ENCODE results near the gene BCAS3.
"Not testable (repeated sequence)": the region's sequence is repeated elsewhere in the genome, so short reads cannot be mapped to it uniquely, and the experiment has no call there.

Gene BCAS3

GRCh38 chr17:61225178-61225882, 547.7 kb downstream of the BCAS3 start:
- DNase-seq (ENCODE audit: low spot score), result no peak

GRCh38 chr17:61227866-61228265, 550.2 kb downstream of the BCAS3 start:
- no peak for DNase-seq (ENCODE audit: low spot score)

GRCh38 chr17:61230461-61230860, 552.8 kb downstream of the BCAS3 start:
- no peak for DNase-seq (ENCODE audit: low spot score)

- no peak for DNase-seq (ENCODE audit: low spot score)
Measured at GRCh38 chr17:61230972-61231820, 553.5 kb downstream of the BCAS3 start.

GRCh38 chr17:61232871-61233270, 555.2 kb downstream of the BCAS3 start:
- DNase-seq (ENCODE audit: low spot score), result no peak

- DNase-seq (ENCODE audit: low spot score), result no peak
Measured at GRCh38 chr17:61233991-61234750, 556.5 kb downstream of the BCAS3 start.

GRCh38 chr17:61235001-61235826, 557.6 kb downstream of the BCAS3 start:
- no peak for DNase-seq (ENCODE audit: low spot score)

GRCh38 chr17:61235827-61236197, 558.2 kb downstream of the BCAS3 start:
- DNase-seq (ENCODE audit: low spot score), result peak; percentile 94

GRCh38 chr17:61237275-61237674, 559.6 kb downstream of the BCAS3 start:
- no peak for DNase-seq (ENCODE audit: low spot score)

GRCh38 chr17:61238455-61238933, 560.8 kb downstream of the BCAS3 start:
- DNase-seq (ENCODE audit: low spot score), result no peak

GRCh38 chr17:61239327-61239726, 561.7 kb downstream of the BCAS3 start:
- DNase-seq (ENCODE audit: low spot score), result no peak

GRCh38 chr17:61239953-61240352, 562.3 kb downstream of the BCAS3 start:
- DNase-seq (ENCODE audit: low spot score), result no peak

- no peak for DNase-seq (ENCODE audit: low spot score)
Measured at GRCh38 chr17:61240851-61241468, 563.3 kb downstream of the BCAS3 start.

GRCh38 chr17:61244988-61245387, 567.3 kb downstream of the BCAS3 start:
- not testable (repeated sequence) for DNase-seq (ENCODE audit: low spot score)

GRCh38 chr17:61245706-61246135, 568.1 kb downstream of the BCAS3 start:
- DNase-seq (ENCODE audit: low spot score), result no peak

GRCh38 chr17:61247439-61247838, 569.8 kb downstream of the BCAS3 start:
- DNase-seq (ENCODE audit: low spot score), result peak; percentile 82

GRCh38 chr17:61248399-61248798, 570.7 kb downstream of the BCAS3 start:
- no peak for DNase-seq (ENCODE audit: low spot score)

- no peak for DNase-seq (ENCODE audit: low spot score)
Measured at GRCh38 chr17:61249649-61250299, 572.1 kb downstream of the BCAS3 start.

GRCh38 chr17:61250335-61250890, 572.8 kb downstream of the BCAS3 start:
- no peak for DNase-seq (ENCODE audit: low spot score)

Data from COLO829 (cell line).